HG03378 (cell line): Measurements from ENCODE around the gene COL5A1.

ENCODE experiments used
- ATAC-seq: cut with Tn5 transposase; IDR thresholded peaks from one replicate; pipeline ENCODE4 v1.9.1; 2021; ENCODE audit warnings: mild to moderate bottlenecking, moderate library complexity; ENCODE audit not compliant: unreplicated experiment

COL5A1 gene

DNA sequence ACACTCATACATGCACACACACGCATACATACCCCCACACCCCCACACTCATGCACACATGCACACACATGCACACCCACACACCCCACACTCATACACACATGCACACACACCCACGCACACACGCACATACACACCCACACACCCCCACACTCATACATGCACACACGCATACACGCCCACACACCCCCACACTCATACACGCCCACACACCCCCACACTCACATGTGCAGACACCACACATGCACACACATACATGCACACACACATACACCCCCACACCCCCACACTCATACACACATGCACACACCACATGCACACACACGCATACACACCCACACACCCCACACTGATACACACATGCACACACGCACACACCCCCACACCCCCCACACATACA lies 118.3 kb downstream of the COL5A1 start:
- ATAC-seq, result no peak

DNA sequence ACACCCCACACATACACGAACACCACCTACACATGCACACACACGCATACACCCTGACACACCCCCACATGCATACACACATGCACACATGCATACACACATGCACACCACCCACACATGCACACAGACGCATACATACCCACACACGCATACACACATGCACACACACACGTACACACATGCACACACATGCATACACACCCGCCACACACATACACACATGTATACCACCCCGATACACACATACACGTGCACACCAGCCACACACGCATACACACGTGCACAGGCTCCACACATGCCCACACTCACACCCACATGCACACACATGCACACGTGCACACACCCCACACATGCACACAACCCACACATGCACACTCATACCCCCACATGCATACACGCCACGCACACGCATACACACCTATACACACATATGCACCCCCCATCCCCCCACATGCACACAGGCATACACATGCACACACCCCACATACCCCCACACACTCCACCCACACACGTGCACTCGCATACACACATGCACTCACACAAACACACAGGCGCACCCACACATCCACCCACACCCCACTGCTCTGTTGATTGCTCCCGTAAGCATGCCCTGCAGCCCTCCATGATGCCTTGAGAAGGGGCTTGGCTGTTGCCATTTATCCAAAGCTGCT lies 119.3 kb downstream of the COL5A1 start:
- no peak for ATAC-seq

DNA sequence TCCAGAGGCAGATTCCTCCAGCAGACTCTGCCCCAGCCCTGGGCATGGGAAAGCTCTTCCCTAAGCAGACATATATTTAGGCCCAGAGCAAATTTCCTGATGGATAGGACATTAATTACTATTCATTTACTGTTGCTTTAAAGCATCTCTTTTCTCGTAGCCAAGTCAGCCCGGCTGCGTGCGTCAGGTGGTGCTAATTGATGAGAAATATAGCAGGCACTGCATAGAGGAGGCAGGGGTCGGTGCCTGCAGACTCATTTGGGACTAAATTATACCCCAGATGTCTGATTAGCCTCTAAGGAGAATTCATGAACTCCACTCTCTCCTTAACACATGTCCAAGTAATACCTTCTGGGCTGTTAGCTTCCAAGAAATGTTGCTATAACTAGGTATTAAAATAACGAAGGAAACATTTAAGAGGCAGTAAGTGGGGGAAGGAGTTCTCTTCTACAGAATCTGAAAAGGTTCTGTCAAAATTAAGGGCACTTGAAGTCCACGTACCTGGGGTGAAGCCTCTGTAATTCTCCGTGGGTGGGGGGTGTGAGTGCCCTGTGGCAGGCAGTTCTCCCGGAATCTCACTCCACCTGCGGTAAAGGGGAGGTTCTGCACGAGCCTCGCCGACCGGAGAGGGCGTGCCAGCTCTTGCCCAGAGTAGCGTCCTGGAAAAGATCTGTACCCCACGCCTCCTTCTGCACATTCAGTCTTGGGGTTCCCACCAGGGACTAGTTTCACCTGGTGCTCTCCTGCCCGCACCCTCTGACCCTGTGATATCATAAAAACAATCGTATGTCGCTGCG lies 123.1 kb downstream of the COL5A1 start:
- ATAC-seq, result no peak

DNA sequence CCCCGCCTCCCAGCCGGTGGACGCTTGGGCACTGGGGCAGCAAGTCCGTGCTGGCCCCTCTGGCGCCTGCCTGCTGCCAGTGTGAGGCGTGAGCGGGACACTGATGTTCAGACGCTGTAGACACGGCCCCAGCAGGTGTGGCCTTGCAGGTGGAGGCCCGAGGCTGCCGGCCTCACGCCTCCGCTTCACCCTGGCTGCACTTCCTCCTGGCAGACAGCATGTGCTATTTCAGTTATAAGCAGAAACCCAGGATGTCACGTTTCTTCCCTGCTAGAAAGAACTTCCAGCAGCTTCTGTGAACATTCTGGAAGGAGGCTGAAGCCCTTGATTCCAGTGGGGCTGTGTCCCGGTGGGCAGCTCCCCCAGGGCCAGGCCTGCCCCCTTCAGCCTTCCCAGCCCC lies 124.2 kb downstream of the COL5A1 start:
- no peak for ATAC-seq

DNA sequence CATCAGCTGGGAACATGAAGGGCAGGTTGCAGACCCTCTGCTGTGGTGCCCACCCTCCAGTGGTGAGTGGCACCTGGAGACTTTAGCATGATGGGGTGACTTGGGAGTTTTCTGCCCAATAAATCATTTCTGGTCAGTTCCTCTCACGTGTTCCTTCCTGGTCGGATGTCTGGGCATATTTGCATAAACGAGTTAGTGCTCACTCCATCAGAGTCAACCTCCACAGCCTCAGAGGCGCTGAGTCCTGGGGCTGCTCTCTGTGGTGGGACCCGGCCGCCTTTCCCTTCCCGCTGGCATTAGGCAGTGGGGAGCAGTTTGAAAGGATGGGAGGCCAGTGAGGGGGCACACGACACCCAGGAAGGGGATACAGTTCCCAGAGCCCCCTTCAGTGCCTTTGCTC lies 125.0 kb downstream of the COL5A1 start:
- ATAC-seq, result no peak

DNA sequence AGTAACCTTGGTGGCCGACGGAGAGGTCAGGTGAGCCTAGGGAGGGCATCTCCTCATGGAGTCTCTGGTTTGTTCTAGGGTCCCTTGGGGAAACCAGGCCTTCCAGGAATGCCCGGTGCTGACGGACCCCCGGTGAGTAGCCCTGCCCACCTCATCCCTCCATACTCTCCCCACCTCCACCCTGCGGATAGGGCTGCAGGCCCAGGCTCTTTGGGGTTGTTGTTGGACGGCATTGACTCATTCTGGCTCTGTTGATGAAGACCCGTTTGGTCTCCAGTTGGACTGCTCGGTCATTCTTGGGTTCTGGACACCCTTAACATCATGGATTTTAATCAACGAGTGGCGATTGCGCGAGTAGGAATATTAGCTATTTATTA lies 126.7 kb downstream of the COL5A1 start:
- ATAC-seq, result no peak

DNA sequence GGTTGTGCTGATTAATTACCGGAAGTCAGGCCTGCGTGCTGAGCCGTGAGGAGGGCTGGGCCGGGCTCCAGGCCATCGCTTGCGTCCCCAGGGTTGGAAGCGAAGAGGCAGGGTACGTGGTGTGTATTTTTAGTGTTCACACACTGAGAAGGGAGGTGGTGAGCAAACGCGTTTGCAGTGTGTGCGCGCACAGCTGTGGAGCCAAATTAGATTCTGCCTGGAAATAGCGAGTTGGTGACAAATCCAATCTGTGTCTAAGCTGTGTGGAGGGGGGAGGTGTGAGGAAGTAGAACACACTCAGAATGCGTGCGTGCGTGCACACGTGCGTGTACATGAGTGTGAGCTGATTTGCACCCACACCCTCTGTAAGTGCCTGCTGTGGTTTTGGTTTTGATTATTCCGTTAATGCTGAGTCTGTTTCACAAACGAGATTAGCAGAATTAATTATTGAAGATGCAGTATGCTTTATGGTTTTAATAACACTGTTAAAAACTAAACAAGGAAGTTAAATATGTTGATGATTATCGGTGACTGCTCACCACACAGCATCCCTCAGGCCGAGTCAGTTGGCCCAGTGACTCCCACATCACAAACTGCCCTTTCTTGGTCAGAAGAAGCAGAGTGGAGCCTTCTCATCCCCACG lies 127.2 kb downstream of the COL5A1 start:
- no peak for ATAC-seq

DNA sequence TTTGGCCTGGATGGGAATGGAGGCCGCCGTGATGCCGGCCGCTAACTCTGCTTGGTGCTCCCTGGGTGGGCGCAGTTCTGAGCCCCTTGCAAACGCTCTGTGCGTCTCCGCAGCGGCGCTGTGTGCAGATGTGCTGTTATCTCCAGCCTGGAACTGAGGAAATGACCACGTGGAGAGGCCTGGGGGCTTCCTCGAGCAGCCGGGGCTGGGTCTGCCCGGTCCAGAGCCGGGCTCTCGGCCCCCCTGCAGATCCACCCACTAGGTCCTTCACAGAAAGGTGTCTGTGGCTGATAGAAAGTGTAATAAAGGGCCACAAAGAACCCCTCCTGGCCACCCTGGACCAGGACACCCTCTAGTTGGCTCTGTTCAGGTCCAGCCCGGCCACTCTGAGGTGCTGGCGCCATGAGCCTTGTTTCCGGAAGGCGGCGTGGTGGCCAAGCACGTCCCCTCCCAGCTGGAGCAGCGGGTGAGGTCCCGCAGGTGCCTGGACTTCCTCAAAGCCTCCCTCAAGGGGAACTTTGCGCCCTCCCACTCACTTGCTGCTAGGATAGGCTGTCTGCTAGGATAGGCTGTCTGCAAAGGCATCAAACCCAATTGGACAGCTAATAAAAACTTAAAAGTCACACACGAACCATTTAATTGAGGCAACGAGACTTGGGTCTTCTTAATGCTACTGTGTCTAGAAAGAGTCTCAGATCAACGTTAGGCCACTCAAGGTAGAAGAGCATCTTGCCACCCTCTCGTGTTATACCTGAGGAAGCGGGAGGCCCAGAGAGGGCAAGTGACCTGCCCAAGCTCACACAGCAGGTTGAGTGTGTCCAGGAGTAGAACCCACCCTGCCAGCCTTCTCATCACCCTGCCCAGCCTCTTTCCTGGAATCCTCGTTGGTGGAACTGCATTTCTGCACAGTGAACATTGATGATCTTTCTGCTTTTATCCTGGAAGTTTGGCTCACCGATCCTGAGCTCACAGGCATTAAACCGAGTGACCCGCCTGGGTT lies 129.7 kb downstream of the COL5A1 start:
- no peak for ATAC-seq

DNA sequence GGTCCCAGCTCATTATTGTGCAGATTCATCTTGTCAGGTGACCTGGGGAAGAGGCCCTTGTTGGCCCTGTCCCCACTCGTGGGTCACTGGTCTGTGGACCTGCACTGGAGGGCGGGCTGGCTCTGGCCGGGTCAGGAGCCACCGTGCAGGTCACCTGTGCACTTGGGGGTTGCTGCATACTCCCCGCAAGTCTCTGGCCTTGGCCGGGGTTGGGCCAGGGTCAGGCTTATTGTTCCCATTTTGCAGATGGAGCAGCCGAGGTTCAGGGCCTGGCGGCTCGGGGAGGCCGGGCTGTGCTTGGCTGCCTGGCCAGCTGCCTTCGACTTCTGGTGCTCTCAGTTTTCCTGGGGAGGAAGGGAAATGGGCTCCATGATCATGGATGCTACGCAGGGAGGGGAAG lies 130.7 kb downstream of the COL5A1 start:
- no peak for ATAC-seq

DNA sequence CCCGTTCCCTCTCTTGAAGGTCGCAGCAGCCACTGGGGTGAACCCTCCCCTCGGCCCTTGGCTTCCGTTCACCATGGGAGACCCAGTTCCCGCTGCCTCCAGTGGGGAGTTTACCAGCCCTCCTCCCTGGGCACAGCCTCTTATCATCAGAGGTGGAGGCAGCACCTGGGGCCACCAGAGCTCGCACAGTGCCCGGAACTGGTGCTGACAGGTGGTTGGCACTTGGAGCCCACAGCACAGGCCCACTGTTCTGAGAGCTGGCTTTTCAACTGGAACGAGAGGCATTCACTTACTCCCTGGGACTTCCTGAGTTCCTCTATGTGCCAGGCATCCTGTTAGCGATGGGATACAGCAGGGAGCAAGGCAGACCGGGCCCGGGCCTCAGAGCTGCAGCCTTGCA lies 132.2 kb downstream of the COL5A1 start:
- no peak for ATAC-seq

DNA sequence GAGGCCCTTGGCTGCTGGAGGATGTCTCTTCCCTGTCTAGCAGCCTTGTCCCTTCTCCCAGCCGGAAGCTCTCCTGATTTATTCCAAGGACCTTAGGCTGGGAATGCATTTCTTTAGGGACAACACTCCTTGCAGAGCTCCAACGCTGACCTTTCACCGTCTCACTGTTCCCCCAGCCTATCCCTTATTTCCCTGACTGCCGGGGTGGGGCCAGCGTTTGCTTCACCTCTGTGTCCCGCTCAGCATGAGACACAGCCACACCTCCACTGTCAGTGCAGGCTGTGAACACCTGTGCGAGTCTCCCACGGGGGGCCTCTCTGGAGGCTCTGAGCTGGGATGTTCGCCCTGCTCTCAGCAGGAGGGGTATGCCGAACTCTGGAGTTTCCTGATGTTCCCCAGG lies 132.8 kb downstream of the COL5A1 start:
- ATAC-seq, result no peak

DNA sequence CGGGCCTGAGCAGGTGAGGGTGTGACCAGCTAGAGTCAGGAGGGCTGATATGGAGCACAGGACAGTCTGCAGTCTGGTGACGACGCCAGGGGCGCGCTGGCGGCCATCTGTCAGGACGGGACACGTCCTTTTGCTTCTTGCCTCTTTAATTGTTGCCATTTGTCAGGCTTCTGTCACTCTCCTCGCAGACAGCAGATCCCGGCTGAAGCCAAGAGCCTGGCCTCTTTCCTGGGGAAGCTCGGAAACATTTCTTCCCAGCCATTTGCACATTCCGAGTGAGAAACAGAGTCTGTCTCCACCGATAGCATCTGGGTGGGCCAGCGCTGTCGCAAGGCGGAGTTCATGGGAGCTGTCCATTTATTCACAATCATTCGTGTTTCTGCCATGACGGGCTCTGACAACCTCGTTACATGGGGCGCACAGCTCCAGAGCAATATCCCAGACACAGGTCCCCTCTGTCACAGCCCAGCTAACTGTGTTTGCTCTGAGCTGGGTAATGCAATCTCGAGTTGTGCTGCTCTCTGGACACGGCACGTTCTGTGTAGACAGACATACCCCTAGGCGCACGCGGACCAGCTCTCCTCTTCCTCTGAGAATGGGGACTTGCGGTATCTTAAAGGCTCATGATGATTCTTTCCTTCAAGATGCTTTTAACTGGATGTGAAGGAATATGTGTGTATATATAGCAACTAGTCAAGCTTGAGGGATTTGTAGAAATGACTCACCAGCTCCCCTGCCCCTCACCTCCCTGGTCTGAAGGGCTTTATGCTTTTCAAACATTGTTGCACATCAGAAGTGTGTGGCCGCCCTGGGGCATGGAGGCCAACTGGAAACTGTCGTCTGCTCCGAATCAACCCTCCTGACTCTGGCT lies 133.7 kb downstream of the COL5A1 start:
- ATAC-seq, result no peak

DNA sequence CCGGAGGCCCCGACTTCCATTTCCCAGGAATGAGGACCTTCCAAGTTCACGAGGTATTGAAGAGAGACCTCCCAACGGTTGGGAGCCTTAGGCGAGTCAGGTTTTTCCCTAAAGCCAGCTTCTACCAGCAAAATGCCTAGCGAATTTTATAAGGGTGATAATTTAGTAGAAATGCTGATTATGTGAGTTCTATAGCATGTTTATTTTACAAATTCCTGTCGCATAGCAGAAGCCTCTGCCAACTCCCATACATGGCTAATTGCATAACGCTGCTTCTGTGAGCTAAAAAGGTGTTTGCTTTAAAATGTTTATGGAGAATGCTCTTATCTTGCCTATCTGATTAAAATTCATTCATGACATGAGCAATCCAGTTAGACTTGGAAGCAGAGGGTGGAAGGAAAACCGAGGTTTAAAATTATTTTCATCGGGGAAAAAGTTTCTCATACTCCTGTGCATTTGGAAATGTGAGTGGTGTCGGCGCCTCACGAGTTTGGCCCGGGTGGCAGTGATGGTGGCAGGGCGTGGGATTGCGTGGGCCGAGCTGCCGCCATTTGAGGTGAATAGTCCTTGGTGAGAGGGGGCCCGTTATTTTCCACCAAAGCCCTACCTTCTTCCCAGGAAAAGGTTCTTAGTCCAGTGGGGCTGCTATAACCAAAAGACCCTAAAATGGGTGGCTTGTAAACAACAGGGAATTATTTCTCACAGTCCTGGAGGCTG lies 134.6 kb downstream of the COL5A1 start:
- no peak for ATAC-seq

DNA sequence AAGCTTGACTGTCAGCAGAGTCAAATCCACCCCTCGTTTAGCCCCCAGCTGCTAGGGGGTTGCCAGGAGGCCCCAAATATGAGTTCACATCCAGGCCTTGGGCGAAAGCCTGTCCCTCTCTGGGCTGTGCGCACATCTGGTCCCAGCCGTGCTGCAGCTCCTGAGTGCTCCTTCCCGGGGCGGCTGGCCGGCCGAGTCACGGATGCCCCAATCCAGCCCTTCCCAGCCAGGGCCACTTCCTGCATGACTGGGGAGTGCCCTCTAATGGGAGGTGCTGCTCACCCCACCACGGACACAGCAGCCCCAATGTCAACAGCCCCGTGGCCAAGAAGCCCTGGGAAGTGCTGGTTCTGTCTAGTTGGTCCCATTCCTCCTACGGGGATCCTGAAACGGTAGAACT lies 135.6 kb downstream of the COL5A1 start:
- ATAC-seq, result no peak

DNA sequence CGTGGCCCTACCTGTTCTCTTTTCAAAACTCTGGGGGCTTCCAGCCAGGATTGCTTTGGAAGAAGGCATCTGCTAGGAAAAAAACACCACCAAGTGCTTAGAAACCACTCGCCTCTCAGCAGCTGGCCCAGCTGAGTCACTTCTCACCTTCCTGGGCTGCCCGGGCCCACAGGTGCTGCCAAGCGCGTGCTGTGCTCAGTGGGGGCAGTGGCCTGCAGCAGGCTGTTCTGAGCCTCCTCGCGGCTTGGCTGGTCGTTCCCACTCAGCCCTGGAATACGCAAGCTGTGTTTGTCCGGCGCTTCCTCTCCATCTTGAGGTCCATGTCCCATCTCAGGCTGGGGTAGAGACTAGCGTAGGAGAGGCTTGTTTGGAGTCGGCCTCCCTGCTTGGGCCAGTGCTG lies 136.6 kb downstream of the COL5A1 start:
- ATAC-seq, result no peak

DNA sequence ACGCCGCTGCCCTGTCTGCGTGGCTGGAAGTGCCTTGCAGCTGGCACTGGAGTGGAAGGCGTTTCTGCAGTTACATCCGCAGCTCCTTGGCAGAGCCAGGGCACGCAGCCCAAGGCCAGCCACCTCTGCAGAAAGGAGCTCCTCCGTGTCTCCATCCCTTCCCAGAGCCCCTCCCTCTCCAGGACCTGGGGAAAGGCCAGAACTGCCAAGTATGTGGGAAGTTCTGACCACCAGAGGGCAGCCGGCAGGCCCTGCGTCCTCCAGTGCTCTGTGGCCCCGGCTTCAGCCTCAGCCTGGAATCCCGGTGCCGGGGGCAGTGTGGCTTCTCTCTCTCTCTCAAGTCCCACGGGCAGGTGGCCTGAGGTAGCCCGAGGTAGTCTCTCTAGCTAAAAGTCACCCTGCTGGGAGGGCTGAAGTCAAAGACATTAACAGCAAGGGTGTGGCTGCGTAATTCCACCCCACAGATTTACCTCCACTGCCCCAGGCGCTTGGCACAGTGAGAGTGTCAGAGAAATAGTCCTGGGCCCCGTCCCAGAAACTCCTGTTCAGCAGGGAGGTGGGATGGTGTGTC lies 137.3 kb downstream of the COL5A1 start:
- ATAC-seq, result no peak

DNA sequence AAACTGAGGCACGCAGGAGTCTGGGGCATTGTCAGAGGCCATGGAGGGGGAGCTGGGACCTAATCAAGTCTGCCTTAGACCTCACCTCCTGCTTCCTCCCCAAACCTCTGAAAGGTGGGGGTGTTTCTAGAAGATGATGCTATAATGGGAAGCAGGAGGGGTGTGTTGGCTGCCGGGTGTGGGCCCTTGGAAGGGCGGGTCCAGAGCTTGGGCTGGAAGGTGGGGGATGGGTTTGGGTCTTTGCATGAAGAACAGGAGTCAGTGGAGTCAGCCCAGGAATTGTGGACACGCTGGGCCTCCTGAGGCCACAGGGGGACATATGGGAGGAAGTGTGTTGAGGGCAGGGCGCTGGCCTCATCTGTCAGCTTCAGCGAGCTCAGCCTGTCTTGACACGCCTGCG lies 138.0 kb downstream of the COL5A1 start:
- ATAC-seq, result no peak

DNA sequence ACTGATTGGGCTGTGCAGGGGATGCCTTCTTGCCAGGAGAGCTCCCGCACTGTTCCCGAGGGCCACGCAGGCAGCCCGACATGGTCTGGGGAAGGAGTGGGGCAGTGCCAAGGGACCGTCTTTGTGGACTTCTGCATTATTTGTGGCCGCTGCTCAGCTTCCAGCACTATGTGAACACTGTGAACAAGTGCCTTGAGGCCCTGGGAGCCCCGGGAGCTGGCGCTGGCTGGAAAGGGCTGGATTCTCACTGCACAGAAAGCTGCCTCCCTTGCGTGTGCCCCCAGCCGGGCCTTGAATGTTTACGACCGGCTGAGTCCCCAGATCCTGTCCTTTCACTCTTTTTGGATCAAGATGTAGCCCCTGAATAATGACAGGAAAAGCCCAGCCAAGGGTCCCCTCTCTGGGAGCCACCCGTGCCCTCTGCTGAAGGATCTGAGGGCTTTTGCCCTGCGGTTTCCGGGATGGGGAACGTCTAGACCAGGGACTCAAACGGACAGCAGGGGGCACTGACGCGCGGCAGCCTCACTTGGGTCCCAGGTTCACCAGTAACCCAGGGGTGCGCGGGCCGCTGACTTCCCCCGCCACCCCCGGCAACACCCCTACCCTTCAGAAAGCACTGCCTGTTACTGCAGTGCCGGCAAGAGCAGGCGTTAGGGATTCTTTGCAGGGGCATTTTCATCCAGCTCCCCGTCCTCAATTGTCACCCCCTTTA lies 140.1 kb downstream of the COL5A1 start:
- ATAC-seq, result no peak
